Body of pancreas (tissue), 4 donors: ENCODE data around the gene SETD2. TPM values are rescaled to one million over a fixed set of nuclear protein-coding genes. Genes with fewer than 3 reads are reported as not detected.

Experiments used
- ATAC-seq: fragments of 150-250 bp; one replicate; pipeline ENCODE4 v1.9.1; 2016
- DNase-seq, 4 donors: peaks; one replicate each; pipeline ENCODE4 v3.0.0-alpha.2; 2019
- H3K27ac ChIP-seq, 4 donors: fragments of 200-600 bp; sonication (generic); 1 replicate in 3 of 4; 2 replicates in 1 of 4; pipeline versions ENCODE4 v1.5.1 to v1.6.1; 2016 to 2019; ENCODE audit warnings: mild to moderate bottlenecking in 1 of 4, mixed read lengths in 1 of 4, moderate library complexity in 1 of 4
- H3K27me3 ChIP-seq, 2 donors: fragments of 200-600 bp; sonication (generic); one replicate each; pipeline ENCODE4 v1.6.0; 2016; ENCODE audit warnings: mild to moderate bottlenecking in 1 of 2
- H3K36me3 ChIP-seq, 2 donors: fragments of 200-600 bp; sonication (generic); replicated peaks in 1 of 2; 2 replicates each; pipeline ENCODE4 v1.5.1; 2016; ENCODE audit warnings: low read depth in 2 of 2; ENCODE audit not compliant: insufficient read depth in 1 of 2
- H3K4me1 ChIP-seq: fragments of 200-600 bp; sonication (generic); one replicate; pipeline ENCODE4 v1.6.0; 2016
- H3K4me3 ChIP-seq, 2 donors: fragments of 200-600 bp; sonication (generic); 1 replicate in 1 of 2; 2 replicates in 1 of 2; pipeline ENCODE4 v1.5.1; 2016 to 2019
- H3K9me3 ChIP-seq, 3 donors: fragments of 200-600 bp; sonication (generic); 1 replicate in 2 of 3; 2 replicates in 1 of 3; pipeline ENCODE4 v1.5.1; 2016
- CTCF ChIP-seq, 7 experiments: fragments of 450-650 bp in 4 of 7; fragments of 200-600 bp in 3 of 7; sonication (generic) in 3 of 7; IDR thresholded peaks; one replicate each; pipeline ENCODE4 v1.5.1; 2016 to 2019; ENCODE audit warnings: antibody characterized with exemption in 7 of 7
- POLR2A ChIP-seq, 3 donors: fragments of 450-650 bp; IDR thresholded peaks; one replicate each; pipeline ENCODE4 v1.6.1; 2016; ENCODE audit warnings: antibody characterized with exemption in 3 of 3, mild to moderate bottlenecking in 2 of 3
- WGBS, 2 donors: methylation state at CpG; one replicate each; pipeline ENCODE4 v1.1.5; 2017; 5-methylcytosine and 5-hydroxymethylcytosine counted together
- intact Hi-C: fragments of 100-400 bp; cut with DNase I; formaldehyde crosslinking; loops from one replicate; pipeline ENCODE4 v1.15.1; 2023
- total RNA-seq, 2 donors: library from RNA; depleted of rRNA; stranded (reverse); fragments of >200 nt; gene quantifications; one replicate each; pipeline ENCODE4 v1.1.0, GENCODE V29; 2016

Gene SETD2
- total RNA-seq, 2 donors from 2014 or later: 49.5 to 70.2 TPM

DNA sequence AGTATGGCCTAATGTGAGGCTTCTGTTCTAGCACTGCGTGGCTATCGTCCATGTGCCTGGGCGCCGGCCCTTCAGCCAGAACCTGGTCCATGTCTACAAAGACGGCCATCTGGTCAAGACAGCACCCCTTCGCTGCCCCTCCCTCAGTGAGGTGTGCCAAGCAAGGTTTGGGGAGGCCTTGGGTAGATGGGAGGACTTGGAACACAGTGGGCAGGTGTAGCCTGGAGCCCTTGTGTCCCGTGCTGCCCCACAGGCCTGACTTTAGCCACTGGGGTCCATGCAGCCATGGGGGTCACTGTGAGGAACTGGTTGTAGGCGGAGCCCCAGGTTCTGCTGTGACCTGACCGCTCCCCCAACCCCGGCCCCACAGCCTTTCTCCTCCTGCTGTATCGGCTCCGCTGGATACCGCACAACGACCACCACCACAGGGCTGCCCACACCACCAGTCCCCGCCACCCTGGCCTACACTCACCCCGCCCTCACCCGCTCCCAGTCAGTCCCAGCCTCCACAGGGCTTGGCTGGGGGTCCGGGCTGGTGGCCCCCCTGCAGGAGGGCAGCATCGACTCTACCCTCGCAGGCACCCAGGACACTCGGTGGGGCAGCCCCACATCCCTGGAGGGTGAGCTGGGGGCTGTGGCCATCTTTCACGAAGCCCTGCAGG, 167.9 kb downstream of the SETD2 start:
- TF ChIP-seq CTCF (IDR thresholded peaks at IDR 0.05) (no peak), POLR2A (IDR thresholded peaks at IDR 0.05) (no peak)
- Histone ChIP-seq H3K27ac (no peak overlapping the region), H3K4me3 (no peak overlapping the region), H3K9me3 (no peaks in the 10 kb centered on the region), H3K27me3 (no peaks in the 10 kb centered on the region), H3K4me1 (no peaks in the 10 kb centered on the region), H3K36me3 (peaks cover 0 to 15% of the 10 kb centered on the region in 2 donors)
- DNase-seq (peak in 1 of 4 donors; percentile 10), ATAC-seq (no peak)
- WGBS, 2 donors: 90 to 92% methylated on average over 14 to 21 of the region's 22 CpGs
- intact Hi-C loops: loop anchor here (5.0 kb wide), 2 partner anchors 74 to 294 kb away; partner anchors contain the start of gene TMIE

DNA sequence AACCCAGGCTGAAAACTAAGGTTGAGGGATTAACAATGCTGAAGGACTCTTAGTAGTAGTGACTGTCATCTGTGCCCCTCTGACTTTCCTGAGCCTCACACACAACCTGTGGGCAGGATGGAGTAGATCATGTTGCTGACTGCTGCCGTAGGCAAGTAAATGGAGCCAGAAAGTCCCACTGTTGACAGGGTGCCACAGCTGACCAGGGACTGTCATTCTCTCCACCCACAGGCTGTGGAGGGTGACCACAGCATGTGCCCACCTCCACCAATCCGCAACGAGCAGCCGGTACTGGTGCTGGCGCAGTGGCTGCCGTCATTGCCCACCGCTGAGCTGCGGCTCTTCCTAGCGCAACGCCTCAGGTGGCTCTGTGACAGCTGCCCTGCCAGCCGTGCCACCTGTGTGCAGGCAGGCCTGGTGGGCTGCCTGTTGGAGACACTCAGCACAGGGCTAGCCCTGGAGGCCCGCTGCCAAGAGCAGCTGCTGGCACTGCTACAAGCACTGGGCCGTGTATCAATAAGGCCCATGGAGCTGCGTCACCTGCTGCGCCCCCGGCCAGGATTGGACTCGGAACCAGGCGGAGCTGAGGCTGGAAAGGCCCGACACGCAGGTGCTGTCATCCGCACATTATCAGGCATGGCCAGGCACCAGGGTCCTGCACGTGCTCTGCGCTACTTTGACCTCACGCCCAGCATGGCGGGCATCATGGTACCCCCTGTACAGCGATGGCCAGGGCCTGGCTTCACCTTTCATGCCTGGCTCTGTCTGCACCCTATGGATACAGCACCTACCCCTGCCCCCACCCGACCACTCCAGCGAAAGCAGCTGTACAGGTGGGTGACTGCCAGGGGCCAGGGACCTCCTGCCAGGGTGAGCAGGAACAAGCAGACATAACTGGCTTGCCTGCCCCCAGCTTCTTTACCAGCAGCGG, 168.8 kb downstream of the SETD2 start:
- no peaks in the 10 kb centered on the region for H3K9me3 ChIP-seq
- ATAC-seq (no peak), DNase-seq (peak in 1 of 4 donors; percentile 10)
- no peak overlapping the region for H3K27ac ChIP-seq
- intact Hi-C loops: loop anchor here (5.0 kb wide), 2 partner anchors 73 to 293 kb away; partner anchors contain the start of gene TMIE
- H3K27me3 ChIP-seq: no peaks in the 10 kb centered on the region
- H3K4me3 ChIP-seq: no peak overlapping the region
- WGBS, 2 donors: 92% methylated on average over 16 to 29 of the region's 29 CpGs
- peaks cover 0 to 8% of the 10 kb centered on the region in 2 donors for H3K36me3 ChIP-seq
- TF ChIP-seq CTCF (IDR thresholded peaks at IDR 0.05) (no peak), POLR2A (IDR thresholded peaks at IDR 0.05) (no peak)
- no peaks in the 10 kb centered on the region for H3K4me1 ChIP-seq

GRCh38 chr3:46993986-46994385, 169.9 kb downstream of the SETD2 start:
- peaks cover 0 to 6% of the 10 kb centered on the region in 2 donors for H3K36me3 ChIP-seq
- no peak overlapping the region for H3K4me3 ChIP-seq
- intact Hi-C loops: no loop called here
- DNase-seq (no peak), ATAC-seq (no peak)
- TF ChIP-seq POLR2A (IDR thresholded peaks at IDR 0.05): no peak
- TF ChIP-seq CTCF (IDR thresholded peaks at IDR 0.05): no peak
- no peaks in the 10 kb centered on the region for H3K27me3 ChIP-seq
- no peak overlapping the region for H3K27ac ChIP-seq
- no peaks in the 10 kb centered on the region for H3K9me3 ChIP-seq
- 83 to 91% methylated on average over 4 to 7 of the region's 7 CpGs for WGBS, 2 donors
- peaks cover 3% of the 10 kb centered on the region for H3K4me1 ChIP-seq

GRCh38 chr3:46993292-46993691, 170.6 kb downstream of the SETD2 start:
- Histone ChIP-seq H3K9me3 (no peaks in the 10 kb centered on the region), H3K27ac (no peak overlapping the region), H3K4me1 (peaks cover 8% of the 10 kb centered on the region), H3K27me3 (no peaks in the 10 kb centered on the region), H3K4me3 (no peak overlapping the region), H3K36me3 (peaks cover 0 to 6% of the 10 kb centered on the region in 2 donors)
- no peak for DNase-seq
- intact Hi-C loops: no loop called here
- no peak for TF ChIP-seq POLR2A (IDR thresholded peaks at IDR 0.05)
- no peak for TF ChIP-seq CTCF (IDR thresholded peaks at IDR 0.05)
- no peak for ATAC-seq
- WGBS, 2 donors: 57 to 67% methylated on average over 2 of the region's 2 CpGs
